Putamen (tissue), 1 donor: ENCODE results near the gene NUP188.
A peak's percentile ranks its signal among the peaks of the same experiment; 100 is the strongest.
"Not testable (repeated sequence)": the region's sequence is repeated elsewhere in the genome, so short reads cannot be mapped to it uniquely, and the experiment has no call there.

Experiments
- DNase-seq: peaks from one replicate; pipeline ENCODE4 v3.0.0-alpha.2; 2016; ENCODE audit warnings: low spot score

The NUP188 gene

GRCh38 chr9:128943832-128944620 is 3.5 kb upstream of the NUP188 start:
- DNase-seq, result no peak

GRCh38 chr9:128944966-128945365 is 2.5 kb upstream of the NUP188 start:
- DNase-seq, result not testable (repeated sequence)

- DNase-seq, result no peak
Observed at GRCh38 chr9:128945798-128946501, 1.5 kb upstream of the NUP188 start.

GRCh38 chr9:128946571-128947276 is 775 bp upstream of the NUP188 start:
- DNase-seq, result no peak

- DNase-seq, result no peak
Observed at GRCh38 chr9:128947277-128947526, 297 bp upstream of the NUP188 start.

GRCh38 chr9:128961403-128961802 is 13.9 kb downstream of the NUP188 start:
- not testable (repeated sequence) for DNase-seq

GRCh38 chr9:128969491-128969890 is 22.0 kb downstream of the NUP188 start:
- DNase-seq, result no peak

- no peak for DNase-seq
Observed at GRCh38 chr9:128972956-128973355, 25.5 kb downstream of the NUP188 start.

- DNase-seq, result no peak
Observed at GRCh38 chr9:128979111-128979510, 31.6 kb downstream of the NUP188 start.

- DNase-seq, result no peak
Observed at GRCh38 chr9:128983536-128983935, 36.0 kb downstream of the NUP188 start.

GRCh38 chr9:128986671-128987070 is 39.2 kb downstream of the NUP188 start:
- DNase-seq, result no peak

GRCh38 chr9:128987805-128988204 is 40.3 kb downstream of the NUP188 start:
- DNase-seq, result peak; percentile 59

- peak; percentile 64 for DNase-seq
Observed at GRCh38 chr9:128992995-128993394, 45.5 kb downstream of the NUP188 start.

- peak; percentile 49 for DNase-seq
Observed at GRCh38 chr9:128995791-128996190, 48.3 kb downstream of the NUP188 start.

- DNase-seq, result no peak
Observed at GRCh38 chr9:128998462-128998861, 51.0 kb downstream of the NUP188 start.

GRCh38 chr9:128999581-129000206 is 52.2 kb downstream of the NUP188 start:
- no peak for DNase-seq

- DNase-seq, result no peak
Observed at GRCh38 chr9:129001504-129002325, 54.2 kb downstream of the NUP188 start.

- no peak for DNase-seq
Observed at GRCh38 chr9:129002992-129003391, 55.5 kb downstream of the NUP188 start.

GRCh38 chr9:129004173-129004572 is 56.7 kb downstream of the NUP188 start:
- not testable (repeated sequence) for DNase-seq

- no peak for DNase-seq
Observed at GRCh38 chr9:129005336-129005997, 58.0 kb downstream of the NUP188 start.
